IgD-negative memory B cell (primary cell): ENCODE measurements around the gene RPS6KA5. TPM values are rescaled to one million over a fixed set of nuclear protein-coding genes. Genes with fewer than 3 reads are reported as not detected.
A peak's percentile ranks its signal among the peaks of the same experiment; 100 is the strongest.
"Not testable (repeated sequence)": the region's sequence is repeated elsewhere in the genome, so short reads cannot be mapped to it uniquely, and the experiment has no call there.

Source experiments
- H3K27ac Mint-ChIP-seq, 3 donors: one replicate each; pipeline ENCODE4 v1.8.0; 2020 to 2022; ENCODE audit warnings: mild to moderate bottlenecking in 3 of 3, mixed read lengths in 3 of 3, moderate library complexity in 1 of 3
- H3K27me3 Mint-ChIP-seq: one replicate; pipeline ENCODE4 v1.8.0; 2021; ENCODE audit warnings: mixed read lengths
- H3K36me3 Mint-ChIP-seq: one replicate; pipeline ENCODE4 v1.8.0; 2020; ENCODE audit warnings: mild to moderate bottlenecking, mixed read lengths
- H3K4me1 Mint-ChIP-seq, 3 donors: one replicate each; pipeline ENCODE4 v1.8.0; 2020 to 2022; ENCODE audit warnings: mixed read lengths in 3 of 3, mild to moderate bottlenecking in 1 of 3
- H3K4me3 Mint-ChIP-seq, 4 donors: one replicate each; pipeline ENCODE4 v1.8.0; 2020 to 2022; ENCODE audit warnings: mild to moderate bottlenecking in 4 of 4, mixed read lengths in 4 of 4, moderate library complexity in 3 of 4
- H3K9me3 Mint-ChIP-seq, 3 donors: one replicate each; pipeline ENCODE4 v1.8.0; 2020 to 2021; ENCODE audit warnings: mixed read lengths in 3 of 3, mild to moderate bottlenecking in 1 of 3
- polyA plus RNA-seq: library from polyadenylated mRNA; unstranded; fragments of 300-500 nt; fragmentation: Illumina TruSeq; gene quantifications from one replicate; pipeline ENCODE4 v1.2.3, GENCODE V29; 2021

Gene RPS6KA5
- polyA plus RNA-seq, 1 donor from 2014 or later = 19.0 TPM

GRCh38 chr14:90970167-90970600, 90.3 kb downstream of the RPS6KA5 start:
- peaks cover 3 to 19% (median 10%) of the 10 kb centered on the region in 3 donors for H3K4me1 Mint-ChIP-seq
- no peak overlapping the region for H3K27ac Mint-ChIP-seq
- H3K4me3 Mint-ChIP-seq = no peak overlapping the region
- no peaks in the 10 kb centered on the region for H3K27me3 Mint-ChIP-seq
- no peaks in the 10 kb centered on the region for H3K9me3 Mint-ChIP-seq
- H3K36me3 Mint-ChIP-seq = peaks cover 25% of the 10 kb centered on the region

DNA sequence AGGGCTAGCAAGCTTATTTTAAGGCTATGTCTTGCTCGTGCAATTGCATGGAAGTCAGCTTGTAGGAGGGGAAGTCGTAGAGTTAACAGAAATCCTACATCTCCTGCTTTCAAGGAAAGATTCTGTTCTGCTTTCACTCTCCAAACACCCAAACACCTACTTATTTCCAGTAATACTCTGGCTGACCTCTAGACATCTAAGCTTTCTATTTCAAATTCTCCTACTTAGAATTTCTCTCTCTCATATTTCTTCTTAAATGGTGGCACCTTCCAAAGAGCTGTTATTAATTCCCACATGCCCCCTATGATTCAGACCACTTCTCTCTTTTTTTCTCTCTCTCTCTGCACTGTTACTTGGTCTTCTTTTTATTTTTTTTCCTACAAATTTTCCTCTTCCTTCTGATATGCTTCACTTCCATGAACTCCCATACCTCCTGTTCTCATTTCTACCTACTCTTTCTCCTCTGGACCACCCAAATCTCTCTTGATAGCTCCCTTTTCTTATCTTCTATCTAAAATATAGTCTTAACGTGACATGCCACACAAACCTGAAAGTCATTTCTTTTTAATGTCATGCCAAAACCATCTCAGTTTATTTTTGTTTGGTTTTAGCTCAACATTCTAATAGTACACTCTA, 90.8 kb downstream of the RPS6KA5 start:
- no peaks in the 10 kb centered on the region for H3K9me3 Mint-ChIP-seq
- peaks cover 3 to 19% (median 10%) of the 10 kb centered on the region in 3 donors for H3K4me1 Mint-ChIP-seq
- H3K27me3 Mint-ChIP-seq = no peaks in the 10 kb centered on the region
- peak overlapping the region in 1 of 4 donors; percentile 28 for H3K4me3 Mint-ChIP-seq
- peaks cover 25% of the 10 kb centered on the region for H3K36me3 Mint-ChIP-seq
- H3K27ac Mint-ChIP-seq = no peak overlapping the region

GRCh38 chr14:90968025-90968424, 92.4 kb downstream of the RPS6KA5 start:
- Mint-ChIP-seq H3K36me3 (peaks cover 22% of the 10 kb centered on the region), H3K4me1 (peaks cover 6 to 19% (median 10%) of the 10 kb centered on the region in 3 donors), H3K4me3 (no peak overlapping the region), H3K9me3 (no peaks in the 10 kb centered on the region), H3K27me3 (no peaks in the 10 kb centered on the region), H3K27ac (peak overlapping the region in 1 of 3 donors; percentile 60)

DNA sequence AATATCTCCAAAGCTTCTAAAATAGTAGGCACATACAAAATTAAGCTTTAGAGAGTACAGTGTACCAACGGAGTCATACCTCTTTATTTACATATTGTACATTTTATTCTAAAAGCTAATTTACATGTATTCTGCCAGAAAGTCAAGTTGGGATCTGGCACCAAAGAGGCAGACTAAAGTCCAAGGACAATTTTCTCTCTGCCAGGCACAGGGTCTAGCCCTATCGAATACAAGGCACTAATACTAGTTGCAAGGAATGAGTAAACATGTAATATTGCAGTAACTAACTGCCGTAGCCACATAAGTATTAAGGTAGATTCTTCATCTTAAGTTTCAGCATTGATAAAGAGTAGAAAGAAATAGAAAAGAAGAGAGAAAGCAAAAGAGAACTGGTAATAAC, 93.9 kb downstream of the RPS6KA5 start:
- H3K27ac Mint-ChIP-seq = no peak overlapping the region
- no peaks in the 10 kb centered on the region for H3K27me3 Mint-ChIP-seq
- peaks cover 18% of the 10 kb centered on the region for H3K36me3 Mint-ChIP-seq
- H3K4me3 Mint-ChIP-seq = no peak overlapping the region
- no peaks in the 10 kb centered on the region for H3K9me3 Mint-ChIP-seq
- peaks cover 5 to 17% (median 10%) of the 10 kb centered on the region in 3 donors for H3K4me1 Mint-ChIP-seq

GRCh38 chr14:90965765-90966164, 94.7 kb downstream of the RPS6KA5 start:
- Mint-ChIP-seq H3K27ac (no peak overlapping the region), H3K27me3 (no peaks in the 10 kb centered on the region), H3K9me3 (no peaks in the 10 kb centered on the region), H3K4me1 (peaks cover 5 to 14% (median 10%) of the 10 kb centered on the region in 3 donors), H3K36me3 (peaks cover 18% of the 10 kb centered on the region), H3K4me3 (no peak overlapping the region)

DNA sequence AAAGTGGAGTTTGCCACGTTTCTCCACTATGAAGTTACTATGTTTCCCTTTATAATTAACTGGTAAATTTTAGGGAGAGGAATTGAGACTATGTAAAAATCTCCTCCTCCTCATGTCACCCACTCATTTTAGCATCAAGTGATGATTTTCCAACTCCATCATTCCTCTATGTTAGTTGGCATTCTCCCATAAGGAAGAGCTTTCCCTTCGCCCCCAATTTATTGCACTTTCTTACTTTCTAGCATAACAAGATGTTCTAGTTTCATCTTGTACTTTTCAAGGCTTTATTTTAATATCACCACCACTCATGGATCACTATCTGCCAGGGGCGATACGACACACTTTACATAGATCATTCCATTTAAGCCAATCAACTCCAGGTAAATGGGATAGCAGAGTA, 97.1 kb downstream of the RPS6KA5 start:
- Mint-ChIP-seq H3K27me3 (no peaks in the 10 kb centered on the region), H3K4me3 (no peak overlapping the region), H3K36me3 (peaks cover 18% of the 10 kb centered on the region), H3K27ac (no peak overlapping the region), H3K9me3 (no peaks in the 10 kb centered on the region), H3K4me1 (peaks cover 0 to 5% (median 3%) of the 10 kb centered on the region in 3 donors)

DNA sequence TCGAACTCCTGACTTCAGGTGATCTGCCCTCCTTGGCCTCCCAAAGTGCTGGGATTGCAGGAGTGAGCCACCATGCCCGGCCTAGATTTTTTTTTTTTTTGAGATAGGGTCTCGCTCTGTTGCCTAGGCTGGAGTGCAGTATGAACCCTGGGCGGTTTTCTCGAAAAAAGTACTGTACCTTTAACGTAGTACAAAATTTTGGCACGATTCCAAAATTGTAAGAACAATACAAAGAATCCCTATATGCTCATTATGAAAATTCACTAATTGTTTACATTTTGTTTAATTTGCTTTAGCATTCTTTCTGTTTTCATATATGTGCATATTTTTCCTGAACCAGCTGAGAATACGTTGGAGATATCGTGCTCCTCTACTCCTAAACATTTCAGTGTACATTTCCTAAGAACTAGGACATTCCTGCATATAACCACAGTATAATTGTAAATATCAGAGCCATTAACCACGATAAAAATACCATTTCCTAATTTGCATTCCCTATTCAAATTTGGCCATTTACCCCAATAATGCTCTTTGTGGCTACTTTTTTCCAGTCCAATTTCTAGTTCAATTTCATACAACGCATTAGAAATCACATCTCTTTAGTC, 97.8 kb downstream of the RPS6KA5 start:
- no peak overlapping the region for H3K27ac Mint-ChIP-seq
- no peak overlapping the region for H3K4me3 Mint-ChIP-seq
- peaks cover 0 to 3% (median 2%) of the 10 kb centered on the region in 3 donors for H3K4me1 Mint-ChIP-seq
- H3K9me3 Mint-ChIP-seq = peaks cover 0 to 3% (median 0%) of the 10 kb centered on the region in 3 donors
- H3K36me3 Mint-ChIP-seq = peaks cover 15% of the 10 kb centered on the region
- H3K27me3 Mint-ChIP-seq = no peaks in the 10 kb centered on the region

- Mint-ChIP-seq H3K27me3 (no peaks in the 10 kb centered on the region), H3K36me3 (peaks cover 21% of the 10 kb centered on the region), H3K27ac (no peak overlapping the region), H3K4me3 (no peak overlapping the region), H3K9me3 (peaks cover under 1 to 9% (median 4%) of the 10 kb centered on the region in 3 donors), H3K4me1 (peaks cover 0 to 3% (median 0%) of the 10 kb centered on the region in 3 donors)
These were observed 99.6 kb downstream of the RPS6KA5 start for GRCh38 chr14:90960818-90961217.

GRCh38 chr14:90959344-90959743, 101.1 kb downstream of the RPS6KA5 start:
- peaks cover 32% of the 10 kb centered on the region for H3K36me3 Mint-ChIP-seq
- no peaks in the 10 kb centered on the region for H3K27me3 Mint-ChIP-seq
- H3K4me1 Mint-ChIP-seq = peaks cover 0 to 3% (median 0%) of the 10 kb centered on the region in 3 donors
- H3K27ac Mint-ChIP-seq = no peak overlapping the region
- no peak overlapping the region for H3K4me3 Mint-ChIP-seq
- peaks cover 5 to 17% (median 14%) of the 10 kb centered on the region in 3 donors for H3K9me3 Mint-ChIP-seq

GRCh38 chr14:90956273-90956672, 104.2 kb downstream of the RPS6KA5 start:
- Mint-ChIP-seq H3K9me3 (peaks cover 7 to 25% (median 17%) of the 10 kb centered on the region in 3 donors), H3K27ac (no peak overlapping the region), H3K27me3 (no peaks in the 10 kb centered on the region), H3K36me3 (peaks cover 26% of the 10 kb centered on the region), H3K4me3 (no peak overlapping the region), H3K4me1 (no peaks in the 10 kb centered on the region)

DNA sequence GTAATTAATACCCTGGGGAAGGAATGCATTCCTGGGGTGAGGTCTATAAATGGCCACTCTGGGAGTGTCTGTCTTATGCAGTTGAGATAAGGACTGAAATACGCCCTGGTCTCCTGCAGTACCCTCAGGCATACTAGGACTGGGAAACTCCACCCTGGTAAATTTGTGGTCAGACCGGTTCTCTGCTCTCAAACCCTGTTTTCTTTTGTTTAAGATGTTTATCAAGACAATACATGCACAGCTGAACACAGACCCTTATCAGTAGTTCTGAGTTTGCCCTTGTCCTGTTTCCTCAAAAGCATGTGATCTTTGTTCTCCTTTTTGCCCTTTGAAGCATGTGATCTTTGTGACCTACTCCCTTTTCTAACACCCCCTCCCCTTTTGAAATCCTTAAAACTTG, 106.8 kb downstream of the RPS6KA5 start:
- not testable (repeated sequence) for H3K4me3 Mint-ChIP-seq, H3K27me3 Mint-ChIP-seq, H3K4me1 Mint-ChIP-seq, H3K27ac Mint-ChIP-seq
- Mint-ChIP-seq H3K36me3 (peaks cover 27% of the 10 kb centered on the region), H3K9me3 (peaks cover 7 to 25% (median 17%) of the 10 kb centered on the region in 3 donors)

- Mint-ChIP-seq H3K27ac (no peak overlapping the region), H3K9me3 (peaks cover 10 to 17% (median 11%) of the 10 kb centered on the region in 3 donors), H3K36me3 (peaks cover 21% of the 10 kb centered on the region), H3K27me3 (no peaks in the 10 kb centered on the region), H3K4me1 (peaks cover 0 to 2% (median 0%) of the 10 kb centered on the region in 3 donors), H3K4me3 (no peak overlapping the region)
These were observed 117.1 kb downstream of the RPS6KA5 start for GRCh38 chr14:90943367-90943766.

DNA sequence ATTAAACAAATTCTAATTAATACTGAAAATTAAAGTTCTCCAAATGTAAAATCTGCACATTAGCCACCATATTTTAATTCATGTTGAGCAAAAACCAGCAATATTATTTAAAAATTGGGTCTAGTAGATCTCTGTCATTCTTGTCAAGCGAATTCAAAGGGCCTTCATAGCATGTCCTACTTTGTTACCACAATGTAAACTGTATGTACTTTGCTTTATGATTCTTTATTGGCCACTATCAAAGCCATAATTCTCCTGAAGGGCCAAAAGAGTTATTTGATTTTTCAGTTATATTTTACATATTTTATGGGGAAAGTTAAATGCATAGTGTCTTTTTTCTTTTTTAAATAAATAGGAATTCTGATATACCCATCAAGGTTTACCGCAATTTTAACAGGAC, 117.9 kb downstream of the RPS6KA5 start:
- H3K4me3 Mint-ChIP-seq = no peak overlapping the region
- H3K36me3 Mint-ChIP-seq = peaks cover 26% of the 10 kb centered on the region
- no peak overlapping the region for H3K27ac Mint-ChIP-seq
- H3K27me3 Mint-ChIP-seq = no peaks in the 10 kb centered on the region
- H3K4me1 Mint-ChIP-seq = peaks cover 0 to 2% (median 0%) of the 10 kb centered on the region in 3 donors
- H3K9me3 Mint-ChIP-seq = peaks cover 10 to 20% (median 11%) of the 10 kb centered on the region in 3 donors

GRCh38 chr14:90941706-90942105, 118.7 kb downstream of the RPS6KA5 start:
- Mint-ChIP-seq H3K9me3 (peaks cover 10 to 20% (median 14%) of the 10 kb centered on the region in 3 donors), H3K27ac (no peak overlapping the region), H3K27me3 (no peaks in the 10 kb centered on the region), H3K36me3 (peaks cover 26% of the 10 kb centered on the region), H3K4me3 (no peak overlapping the region), H3K4me1 (peaks cover 0 to 2% (median 0%) of the 10 kb centered on the region in 3 donors)

DNA sequence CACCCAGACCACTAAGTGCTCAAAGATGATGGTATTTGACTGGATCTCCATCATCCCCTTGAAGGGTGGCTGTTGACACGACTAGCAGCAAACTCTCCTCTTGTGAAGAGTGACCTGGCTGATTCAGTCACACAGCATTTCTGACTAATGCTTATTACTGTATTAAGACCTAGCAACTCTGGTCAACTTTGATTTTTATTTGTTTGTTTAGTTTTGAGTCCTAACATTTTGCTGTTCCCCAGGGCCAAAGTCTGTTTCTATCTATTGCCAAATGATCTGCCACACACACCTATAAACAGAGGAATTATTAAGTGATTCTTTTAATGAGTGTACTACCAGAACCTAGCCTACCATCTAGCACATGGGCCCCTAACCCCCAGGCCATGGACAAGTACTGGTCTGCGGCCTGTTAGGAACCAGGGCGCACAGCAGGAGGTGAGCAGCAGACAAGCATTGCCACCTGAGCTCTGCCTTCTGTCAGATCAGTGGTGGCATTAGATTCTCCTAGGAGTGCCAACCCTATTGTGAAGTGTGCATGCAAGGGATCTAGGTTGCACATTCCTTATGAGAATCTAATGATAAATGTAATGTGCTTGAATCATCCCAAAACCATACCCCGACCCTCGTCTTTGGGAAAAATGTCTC, 120.0 kb downstream of the RPS6KA5 start:
- Mint-ChIP-seq H3K27me3 (no peaks in the 10 kb centered on the region), H3K9me3 (peaks cover 10 to 20% (median 14%) of the 10 kb centered on the region in 3 donors), H3K4me1 (peaks cover 0 to 2% (median 0%) of the 10 kb centered on the region in 3 donors), H3K36me3 (peaks cover 24% of the 10 kb centered on the region), H3K27ac (no peak overlapping the region), H3K4me3 (no peak overlapping the region)
